GM18526 (cell line): Measurements from ENCODE around the gene TP63.

Experiments
- POLR2A ChIP-seq: IDR thresholded peaks from 3 replicates; pipeline ENCODE4 v1.6.1; 2011; ENCODE audit not compliant: insufficient read length; ENCODE audit errors: extremely low read depth

TP63 gene

GRCh38 chr3:189909139-189909538, 277.9 kb downstream of the TP63 start:
- TF ChIP-seq POLR2A, result no peak

GRCh38 chr3:189909573-189909972, 278.4 kb downstream of the TP63 start:
- no peak for TF ChIP-seq POLR2A

DNA sequence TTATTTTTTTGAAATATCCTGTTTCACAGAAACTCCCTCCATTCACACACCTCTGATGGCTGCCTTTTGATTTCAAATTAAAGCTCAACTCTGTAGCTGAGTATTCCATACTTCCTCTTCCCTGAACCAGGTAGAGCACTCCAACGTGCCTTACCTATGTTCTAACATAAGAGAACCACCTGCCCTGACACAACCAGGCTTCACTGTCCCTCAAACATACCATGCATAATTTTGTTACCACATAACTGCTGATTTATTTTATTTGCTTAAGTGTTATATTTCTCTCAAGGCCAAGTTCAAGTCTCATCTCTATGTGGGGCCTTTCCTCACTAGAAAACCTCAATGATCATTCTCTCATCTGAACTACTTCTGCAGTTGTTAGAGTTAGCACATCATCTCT, 279.8 kb downstream of the TP63 start:
- no peak for TF ChIP-seq POLR2A

DNA sequence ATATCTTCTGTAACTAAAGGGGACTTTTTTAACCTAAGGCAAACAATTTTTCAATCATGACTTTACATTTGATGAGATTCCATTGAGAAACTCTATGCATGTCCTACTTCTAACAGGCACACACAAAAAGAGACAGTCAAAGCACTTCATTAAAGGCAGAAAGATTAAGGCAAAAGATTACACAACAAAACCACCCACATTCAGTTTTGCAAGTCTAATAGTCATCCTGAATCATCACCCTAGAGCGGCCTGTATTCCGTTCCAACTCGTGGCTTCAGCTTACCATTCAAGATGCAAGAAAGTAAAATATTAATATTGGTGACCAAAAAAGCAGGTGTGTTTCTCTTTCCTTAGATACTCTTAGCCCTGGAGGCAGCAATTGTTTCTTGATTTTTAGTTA, 283.6 kb downstream of the TP63 start:
- TF ChIP-seq POLR2A, result no peak

DNA sequence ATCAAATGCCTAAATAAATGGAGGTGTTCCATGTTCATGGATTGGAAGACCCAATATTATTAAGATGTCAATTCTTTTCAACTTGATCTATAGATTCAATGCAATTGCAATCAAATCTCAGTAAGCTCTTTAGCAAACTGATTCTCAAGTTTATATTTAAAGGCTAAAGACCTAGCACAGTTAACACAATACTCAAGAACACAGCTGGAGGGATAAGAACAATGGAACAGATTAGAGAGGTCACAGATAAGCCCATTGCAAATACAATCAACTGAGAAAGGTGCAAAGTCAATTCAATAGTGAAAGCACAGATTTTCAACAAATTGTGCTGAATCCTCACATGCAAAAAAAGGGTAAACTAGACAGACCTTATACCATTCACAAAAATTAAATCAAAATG, 290.6 kb downstream of the TP63 start:
- TF ChIP-seq POLR2A, result no peak

GRCh38 chr3:189927975-189928895, 297.0 kb downstream of the TP63 start:
- no peak for TF ChIP-seq POLR2A

- no peak for TF ChIP-seq POLR2A
These were observed 305.2 kb downstream of the TP63 start for GRCh38 chr3:189936201-189936945.

DNA sequence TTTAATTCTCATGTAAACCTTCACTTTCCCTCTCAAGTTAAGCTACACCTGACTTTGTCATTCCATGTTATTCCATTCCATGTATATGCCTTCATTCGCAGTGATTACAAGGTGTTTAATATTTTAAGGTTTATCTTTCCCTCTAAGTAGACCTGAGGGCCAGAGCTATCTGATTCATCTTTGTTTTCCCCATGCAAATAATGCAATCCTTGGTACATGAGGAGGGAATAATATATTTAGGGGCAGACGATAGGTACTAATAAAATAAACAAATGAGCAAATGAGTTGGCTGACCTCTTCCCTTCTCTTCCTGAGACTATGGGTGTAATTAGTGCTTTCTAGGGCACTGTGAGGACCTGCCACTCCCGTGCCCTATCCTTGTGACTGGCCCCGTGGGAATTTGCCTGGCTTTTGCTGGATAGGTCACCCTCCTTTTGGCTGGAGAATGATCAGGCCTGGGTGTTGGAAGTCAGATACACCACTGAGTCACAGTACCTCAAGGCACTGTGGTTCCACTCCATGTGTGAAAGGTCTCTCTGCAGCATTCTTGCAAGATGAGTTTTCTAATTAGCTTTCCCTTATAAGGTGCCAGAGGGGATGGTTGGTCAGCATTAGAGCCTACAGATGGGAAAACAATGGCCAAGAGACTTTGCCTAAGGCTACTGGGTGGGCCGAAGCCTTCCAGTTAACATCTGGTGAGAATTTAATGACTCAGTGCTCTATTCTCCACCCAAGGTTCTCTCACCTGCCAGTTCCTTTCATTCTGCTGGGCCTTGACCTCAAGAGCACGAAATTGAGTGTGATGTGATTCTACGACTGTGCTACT, 306.3 kb downstream of the TP63 start:
- no peak for TF ChIP-seq POLR2A

- TF ChIP-seq POLR2A, result no peak
These were observed 309.9 kb downstream of the TP63 start for GRCh38 chr3:189941125-189941524.

- TF ChIP-seq POLR2A, result no peak
These were observed 310.5 kb downstream of the TP63 start for GRCh38 chr3:189941679-189942078.

DNA sequence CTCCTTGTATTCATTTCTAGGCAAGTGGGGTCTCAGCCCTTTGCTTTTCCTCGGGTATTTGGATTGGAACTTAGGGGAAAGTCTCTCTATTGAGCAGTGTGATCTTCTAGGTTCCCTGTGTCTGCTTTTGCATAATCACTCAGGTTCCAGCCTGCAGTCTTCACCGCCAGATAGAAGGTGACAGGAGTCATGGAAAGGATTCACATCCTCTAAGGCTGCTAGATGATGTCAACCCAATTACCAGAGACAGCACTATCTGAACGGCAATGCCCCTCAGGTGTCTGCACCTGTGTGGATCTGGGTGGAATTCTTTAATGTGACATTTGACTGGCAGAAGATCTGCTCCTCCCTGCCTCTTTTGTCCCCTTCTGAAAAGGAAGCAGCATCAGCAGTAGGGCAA, 311.8 kb downstream of the TP63 start:
- no peak for TF ChIP-seq POLR2A

- TF ChIP-seq POLR2A, result no peak
These were observed 313.3 kb downstream of the TP63 start for GRCh38 chr3:189944285-189945145.

DNA sequence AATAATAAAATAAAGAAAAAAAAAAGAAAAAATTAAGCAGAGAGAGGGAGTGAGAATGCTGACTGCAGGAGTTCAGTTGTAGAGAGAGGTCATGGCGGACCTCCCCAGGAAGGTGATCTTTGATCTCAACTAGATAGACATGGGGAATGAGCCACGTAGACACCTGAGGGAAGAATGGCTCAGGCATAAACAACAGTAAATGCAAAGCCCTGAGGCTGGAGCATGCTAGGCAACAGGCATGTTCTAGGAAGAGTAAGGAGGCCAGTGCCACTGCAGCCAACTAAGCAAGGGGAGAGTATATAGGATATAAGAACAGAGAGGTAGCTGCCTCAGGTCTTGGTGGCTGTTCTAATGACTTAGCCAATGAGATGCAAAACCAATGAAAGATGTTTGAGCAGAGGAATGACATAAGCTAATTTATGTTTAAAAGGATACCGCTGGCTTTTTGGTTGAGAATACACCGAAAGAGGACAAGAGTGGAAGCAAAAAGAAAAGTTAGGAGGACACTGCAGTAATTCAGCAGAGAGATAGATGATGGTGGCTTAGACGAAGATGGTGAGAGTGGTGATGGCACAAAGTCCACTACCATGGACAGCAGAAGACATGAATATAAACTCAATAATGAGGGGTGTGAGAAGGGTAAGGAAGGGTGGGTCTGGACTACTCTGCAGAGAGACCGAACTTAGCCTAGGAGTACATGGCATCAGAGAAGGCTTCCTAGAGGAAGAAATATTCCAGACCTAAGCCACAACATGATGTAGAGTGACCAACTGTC, 314.9 kb downstream of the TP63 start:
- TF ChIP-seq POLR2A, result no peak
